GM19468 (cell line): ENCODE data around the gene SUSD1.

Experiments used
- ATAC-seq: cut with Tn5 transposase; IDR thresholded peaks from one replicate; pipeline ENCODE4 v1.9.1; 2021; ENCODE audit warnings: mild to moderate bottlenecking, moderate library complexity, moderate number of reproducible peaks; ENCODE audit not compliant: unreplicated experiment; ENCODE audit errors: extremely low read depth

SUSD1 gene

DNA sequence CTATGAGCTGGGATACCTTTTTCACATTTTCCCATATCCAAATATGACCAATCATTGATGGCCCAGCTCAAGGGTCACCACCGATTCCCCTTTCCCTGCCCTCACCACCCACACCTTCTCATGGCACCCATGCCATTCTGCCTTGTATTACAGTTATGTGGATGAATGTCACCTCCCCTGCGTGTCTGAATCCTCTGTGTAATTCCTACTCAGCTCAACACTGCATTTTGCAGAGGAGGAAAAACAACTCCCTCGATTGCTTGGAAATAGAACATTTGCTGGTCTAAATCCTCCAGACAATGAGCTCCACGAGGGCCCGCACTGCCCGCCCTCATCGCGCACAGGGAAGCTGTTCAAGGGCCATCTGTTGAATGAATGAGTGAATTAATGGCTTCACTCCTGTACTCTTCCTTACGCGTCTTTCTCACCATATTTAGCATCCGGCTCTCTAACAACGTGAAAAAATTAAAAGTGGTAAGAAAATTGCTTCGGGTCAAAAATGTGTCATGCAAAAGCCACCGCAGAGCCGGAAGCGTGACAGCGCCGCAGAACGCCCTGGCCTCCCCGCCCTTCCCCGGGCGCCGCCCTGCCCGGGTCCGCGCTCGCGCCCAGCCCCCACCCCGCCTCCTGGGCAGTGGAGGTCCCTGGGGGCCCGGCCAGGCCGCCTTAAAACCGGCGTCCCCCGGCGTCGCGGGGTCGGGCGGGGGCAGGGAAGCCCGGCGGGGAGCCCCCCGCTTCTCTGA is 704 bp downstream of the SUSD1 start:
- ATAC-seq = peak; percentile 69

DNA sequence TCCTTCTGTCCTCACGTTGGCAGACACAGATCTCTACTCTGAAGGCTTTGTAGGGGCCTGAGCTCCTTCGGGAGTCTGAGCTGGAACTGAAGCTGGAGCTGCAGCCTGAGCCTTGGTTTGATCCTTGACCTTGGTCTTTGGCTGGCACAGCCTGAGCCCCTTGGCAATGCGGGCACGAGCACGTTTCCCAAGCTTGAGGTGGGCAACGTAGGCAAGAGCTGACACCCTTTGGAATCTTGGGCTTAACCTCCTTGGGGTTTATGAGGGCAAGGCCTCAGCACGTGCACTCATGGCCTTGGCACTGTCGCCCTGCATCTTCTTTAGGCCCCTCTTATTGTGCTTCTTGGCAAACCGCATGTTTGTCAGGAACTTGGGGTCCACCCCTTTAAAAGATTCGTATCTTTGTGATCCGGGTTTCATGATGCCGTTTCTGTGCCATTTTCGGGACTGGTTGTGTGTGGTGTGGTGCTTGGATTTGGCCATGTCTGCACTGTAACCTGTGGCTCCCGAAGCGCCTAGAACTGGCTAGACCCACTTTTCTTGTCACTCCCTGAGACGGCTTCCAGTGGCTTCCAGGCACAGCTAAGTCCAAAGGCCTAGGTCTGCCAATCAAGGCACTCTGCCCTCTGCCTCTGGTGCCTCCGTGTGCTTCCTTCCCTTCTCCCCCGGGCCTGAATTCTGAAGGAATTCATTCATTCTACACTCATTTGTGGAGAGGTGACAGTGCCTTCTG is 1.4 kb downstream of the SUSD1 start:
- no peak for ATAC-seq

DNA sequence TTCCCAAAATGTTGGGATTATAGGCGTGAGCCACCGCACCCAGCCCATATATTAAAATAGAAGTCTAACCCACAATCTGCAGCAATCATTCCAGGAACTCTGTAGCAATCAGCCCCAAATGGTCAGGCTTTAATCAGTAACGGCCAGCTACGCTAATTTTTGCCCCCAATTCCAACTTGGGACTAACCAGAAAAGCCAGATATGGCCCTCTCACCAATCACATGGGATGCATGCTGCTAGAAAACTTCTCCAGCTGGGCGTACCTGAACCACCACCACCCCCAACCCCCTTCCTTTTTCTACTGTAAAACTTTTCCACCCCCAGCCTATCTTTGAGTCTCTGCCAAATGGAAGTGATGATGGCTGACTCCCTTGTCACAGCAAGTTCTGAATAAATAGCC is 4.1 kb downstream of the SUSD1 start:
- ATAC-seq = no peak

DNA sequence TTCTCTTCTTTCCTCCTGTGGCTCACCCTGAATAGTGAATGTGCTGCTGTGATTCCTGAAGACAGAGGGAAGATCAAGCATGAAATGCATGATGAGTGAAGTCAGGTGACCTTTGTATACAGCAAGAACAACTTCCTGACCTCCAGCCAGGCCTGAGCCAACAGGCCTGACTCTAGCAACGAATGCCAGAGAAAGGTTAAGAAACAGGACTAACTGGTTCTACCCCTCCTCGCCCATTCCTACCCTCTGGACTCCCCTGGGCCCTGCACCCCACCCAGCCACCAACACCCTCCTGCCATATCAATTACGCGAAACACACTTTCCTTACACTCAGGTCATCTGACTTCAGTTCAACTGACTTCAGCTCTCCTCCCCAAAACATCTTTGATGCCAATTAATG is 4.9 kb downstream of the SUSD1 start:
- no peak for ATAC-seq

DNA sequence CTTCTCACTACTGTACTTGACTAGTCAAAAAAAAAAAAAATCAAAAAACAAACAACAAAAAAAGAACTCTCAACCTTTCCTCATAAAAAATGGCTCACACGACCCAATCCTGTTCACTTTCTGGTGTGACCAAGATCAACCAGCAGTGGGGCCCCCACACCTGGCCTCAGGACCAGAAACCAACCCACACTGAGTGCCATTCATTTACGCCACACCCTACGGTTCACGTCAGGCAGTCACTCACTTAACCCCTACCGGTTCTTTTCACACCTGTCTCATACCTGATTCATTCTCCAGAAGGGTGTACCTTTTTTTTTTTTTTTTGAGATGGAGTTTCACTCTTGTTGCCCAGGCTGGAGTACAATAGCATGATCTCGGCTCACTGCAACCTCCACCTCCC is 5.7 kb downstream of the SUSD1 start:
- ATAC-seq = no peak

DNA sequence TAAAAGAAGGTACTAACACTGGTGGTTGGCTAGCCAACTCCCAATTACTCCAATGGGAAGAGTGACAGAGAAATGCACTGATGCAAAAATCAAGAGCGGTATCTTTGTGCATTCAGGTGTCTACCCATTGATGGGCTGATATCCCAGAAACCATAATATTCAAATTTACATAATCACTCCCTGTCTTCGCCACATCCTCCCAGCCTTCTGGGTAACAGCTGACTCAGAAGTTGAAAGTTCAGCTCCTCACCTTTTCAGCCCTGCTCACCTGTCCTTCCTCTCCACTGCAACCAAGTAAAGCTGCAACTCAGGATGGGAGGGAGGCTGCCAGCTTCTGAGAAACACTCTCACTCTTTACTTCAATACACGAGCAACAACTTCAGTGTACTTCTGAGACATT is 6.9 kb downstream of the SUSD1 start:
- no peak for ATAC-seq

DNA sequence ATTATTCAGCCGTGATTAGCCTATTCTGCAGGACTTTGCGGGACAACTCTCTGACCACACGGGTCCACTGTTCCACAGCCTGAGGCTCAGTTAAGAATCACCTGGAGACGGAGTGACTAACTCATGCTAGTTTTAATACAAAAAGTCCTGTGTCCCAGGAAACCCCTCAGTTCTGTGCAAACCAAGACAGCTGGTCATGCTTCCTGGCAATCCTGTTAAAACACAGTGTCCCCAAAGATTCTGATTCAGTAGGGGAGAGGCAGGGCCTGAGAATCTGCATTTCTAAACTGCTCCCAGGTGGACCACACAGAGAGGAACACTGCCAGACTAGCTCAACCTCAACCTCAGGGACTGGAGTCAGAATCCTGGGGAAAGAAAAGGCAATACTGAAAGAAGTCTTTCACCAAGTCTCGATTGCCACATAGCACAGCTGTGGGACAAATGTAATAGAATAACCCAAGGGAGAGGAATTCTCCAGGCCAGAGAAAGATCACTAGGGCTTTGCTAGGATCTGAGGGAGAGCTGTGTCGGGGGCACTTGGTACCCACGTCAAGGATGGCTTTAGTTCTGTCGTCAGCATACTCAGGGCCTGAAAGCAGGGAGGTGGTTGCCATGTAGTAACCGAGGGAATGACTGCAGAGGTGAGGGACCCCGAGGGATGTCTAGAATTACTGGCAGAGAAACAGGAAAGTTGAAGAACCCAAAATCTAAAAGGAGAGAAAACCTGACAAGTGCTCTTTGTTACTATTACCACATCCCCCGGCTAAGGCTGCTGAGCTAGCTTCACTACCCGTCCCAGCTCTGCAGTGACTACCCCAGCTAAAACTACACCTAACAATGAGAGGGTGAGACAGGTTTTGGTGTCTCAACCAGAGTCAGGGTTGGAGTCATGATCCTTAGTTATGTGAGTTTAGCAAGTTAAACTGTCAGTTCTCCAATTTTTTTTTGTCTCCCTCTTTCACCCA is 8.6 kb downstream of the SUSD1 start:
- ATAC-seq = no peak

DNA sequence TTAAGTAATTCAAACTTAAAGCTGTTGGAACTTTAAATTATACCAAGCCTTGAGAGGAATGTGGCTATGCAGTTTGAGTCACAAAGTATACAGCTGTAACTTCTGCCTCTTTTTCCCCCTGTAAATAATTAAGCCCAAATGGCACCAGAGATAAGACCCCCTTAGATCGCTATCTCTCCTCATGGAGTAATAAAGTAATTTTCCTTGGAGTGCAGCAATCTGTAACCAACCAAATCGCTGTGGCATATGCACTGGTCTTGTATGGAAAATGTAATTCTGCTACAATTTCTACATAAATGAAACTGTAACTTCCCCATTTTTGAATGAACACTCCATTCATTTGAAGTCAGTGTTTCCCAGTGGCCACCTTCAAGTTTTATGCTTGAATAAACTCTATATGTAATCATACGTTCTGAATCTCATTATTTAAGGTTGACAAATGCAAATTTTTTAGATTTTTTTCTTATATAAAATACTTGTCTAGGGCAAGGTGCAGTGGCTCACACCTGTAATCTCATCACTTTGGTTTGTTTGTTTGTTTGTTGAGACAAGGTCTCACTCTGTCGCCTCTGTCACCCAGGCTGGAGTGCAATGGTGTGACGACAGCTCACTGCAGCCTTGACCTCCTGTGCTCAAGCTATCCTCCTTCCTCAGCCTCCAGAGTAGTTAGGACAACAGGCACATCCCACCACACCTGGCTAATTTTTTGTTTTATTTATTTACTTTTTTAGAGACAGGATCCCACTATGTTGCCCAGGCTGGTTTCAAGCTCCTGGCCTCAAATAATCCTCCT is 12.3 kb downstream of the SUSD1 start:
- ATAC-seq = no peak

DNA sequence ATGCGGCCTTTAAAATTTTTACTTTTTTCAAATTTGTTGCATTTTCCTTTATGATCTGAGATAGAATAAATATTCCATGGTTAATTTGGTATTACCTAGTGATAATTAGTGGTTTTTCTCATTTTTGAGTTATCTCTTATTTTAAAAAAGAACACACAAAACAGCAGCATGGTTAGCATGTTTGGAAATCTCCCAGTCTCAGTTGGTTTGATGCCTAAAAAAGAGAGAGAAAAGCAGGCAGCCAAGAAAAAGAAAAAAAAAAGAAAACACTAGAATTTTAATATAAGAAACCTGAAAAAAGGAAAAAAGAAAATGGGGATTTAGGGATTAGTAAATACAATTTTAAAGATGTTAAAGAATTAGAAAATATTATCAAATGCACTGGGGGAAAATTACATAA is 15.3 kb downstream of the SUSD1 start:
- no peak for ATAC-seq

DNA sequence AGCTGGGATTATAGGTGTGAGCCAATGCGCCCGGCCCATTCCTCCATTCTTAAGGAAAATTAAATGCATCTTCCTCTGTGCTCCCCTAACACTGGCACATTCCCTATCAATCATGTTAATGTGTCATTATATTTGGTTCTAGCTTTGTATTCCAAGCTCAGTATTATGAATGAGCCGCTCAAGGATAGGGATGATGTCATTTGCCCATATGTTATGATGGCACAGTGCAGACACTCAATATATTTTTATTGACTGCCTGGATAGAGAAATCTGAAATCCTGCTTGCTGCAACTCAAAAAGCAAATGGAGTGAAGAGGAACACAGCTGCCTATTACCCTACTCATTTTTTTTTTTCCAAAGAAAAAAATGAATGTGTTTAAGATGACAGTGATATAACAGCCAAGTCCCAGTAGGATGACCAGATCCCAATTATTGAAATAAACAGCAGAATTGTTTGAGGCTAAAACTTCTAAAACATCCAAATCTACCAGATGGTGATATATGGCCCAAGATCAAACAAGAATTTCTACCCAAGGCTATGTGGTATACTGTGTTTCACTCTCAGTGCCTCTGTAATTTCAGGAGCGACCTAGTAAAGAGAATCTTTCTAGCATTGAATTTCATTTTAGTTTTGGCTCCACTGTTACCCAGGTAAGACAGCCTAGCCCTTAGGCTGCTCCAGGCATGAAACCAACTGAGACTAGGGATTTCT is 16.3 kb downstream of the SUSD1 start:
- ATAC-seq = no peak

DNA sequence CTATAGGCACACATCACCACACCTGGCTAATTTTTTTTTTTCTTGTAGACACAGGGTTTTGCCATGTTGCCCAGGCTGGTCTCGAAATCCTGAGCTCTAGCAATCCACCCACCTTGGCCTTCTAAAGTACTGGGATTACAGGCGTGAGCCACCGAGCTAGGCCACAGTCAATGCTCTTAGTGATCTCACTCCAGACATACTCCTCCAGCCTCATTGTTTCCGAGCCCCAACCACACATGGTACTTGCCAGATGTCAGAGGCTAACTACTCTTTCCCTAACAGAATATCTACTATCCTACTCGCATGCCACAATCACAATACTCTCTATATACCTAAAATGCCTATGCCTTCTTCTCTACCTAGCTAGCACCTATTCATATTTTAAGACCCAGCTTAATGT is 17.1 kb downstream of the SUSD1 start:
- no peak for ATAC-seq

DNA sequence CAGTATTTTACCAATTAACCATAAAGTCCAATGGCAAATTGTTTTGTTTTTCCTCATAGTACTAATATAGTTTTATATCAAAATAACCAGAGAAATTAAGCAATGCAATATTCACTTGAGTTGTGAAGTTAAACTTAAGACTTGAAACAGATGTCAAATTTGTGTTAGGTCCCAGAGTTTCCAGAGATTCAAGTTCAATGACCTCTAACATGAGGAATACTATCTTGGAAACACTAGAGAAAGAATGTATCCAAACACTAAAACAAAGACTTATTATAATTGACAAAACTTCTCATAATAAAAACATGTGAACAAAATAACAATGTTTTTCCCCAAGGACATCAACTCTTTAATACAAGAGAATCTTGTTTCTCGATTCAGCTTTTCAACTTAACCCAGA is 18.0 kb downstream of the SUSD1 start:
- ATAC-seq = no peak

DNA sequence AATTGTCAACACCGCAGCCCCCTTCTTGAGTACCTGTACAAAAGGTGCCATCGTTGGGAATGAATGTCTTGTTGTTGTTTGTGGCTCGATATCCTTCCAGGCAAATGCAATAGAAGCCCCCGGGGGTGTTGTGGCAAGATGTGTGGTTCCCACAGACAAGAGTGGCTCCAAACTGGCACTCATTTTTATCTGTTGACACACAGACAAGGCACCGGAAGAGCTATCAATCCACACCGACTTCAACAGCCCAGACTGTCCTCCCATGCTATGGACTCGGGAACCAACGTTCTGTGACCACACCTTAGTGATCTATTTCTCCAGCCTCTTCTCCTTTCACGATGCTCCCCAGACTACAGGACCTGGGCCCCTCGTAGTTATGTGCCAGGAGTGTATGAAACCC is 25.9 kb downstream of the SUSD1 start:
- ATAC-seq = no peak

DNA sequence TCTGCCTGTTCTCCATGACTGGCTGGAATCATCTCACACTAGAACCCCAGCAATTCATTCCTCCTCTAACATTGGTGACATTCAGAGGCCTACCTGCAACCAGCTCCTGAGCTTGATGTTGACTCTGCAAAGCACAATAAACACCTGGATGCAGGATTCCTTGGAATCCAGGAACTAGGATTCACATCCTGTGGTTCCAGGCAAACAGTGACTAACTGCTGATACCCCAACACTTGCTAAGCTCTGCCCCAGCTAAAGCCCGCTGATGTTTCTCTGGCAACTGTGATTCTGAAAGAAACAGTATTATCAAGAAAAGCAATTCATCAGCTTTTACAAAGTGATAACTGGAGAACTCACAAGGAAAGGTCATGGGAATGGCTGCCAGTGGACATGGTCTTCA is 29.2 kb downstream of the SUSD1 start:
- ATAC-seq = no peak

DNA sequence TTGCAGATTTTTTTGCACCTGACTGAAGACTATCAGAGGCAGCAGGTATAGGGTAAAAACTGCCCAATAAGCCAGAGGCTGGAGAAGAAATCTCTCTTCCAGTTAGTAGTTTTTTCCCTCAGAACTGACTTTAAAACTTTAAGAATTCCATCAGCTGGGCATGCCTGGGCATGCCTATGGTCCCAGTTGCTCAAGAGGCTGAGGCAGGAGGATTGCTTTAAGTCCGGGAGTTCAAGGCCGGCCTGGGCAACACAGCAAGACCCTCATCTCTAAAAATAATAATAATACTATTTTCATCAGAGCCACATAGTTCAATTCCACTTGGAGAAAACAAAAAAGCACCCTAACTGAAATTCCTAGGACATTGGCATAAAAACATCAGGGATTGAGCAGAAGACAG is 30.3 kb downstream of the SUSD1 start:
- ATAC-seq = no peak

DNA sequence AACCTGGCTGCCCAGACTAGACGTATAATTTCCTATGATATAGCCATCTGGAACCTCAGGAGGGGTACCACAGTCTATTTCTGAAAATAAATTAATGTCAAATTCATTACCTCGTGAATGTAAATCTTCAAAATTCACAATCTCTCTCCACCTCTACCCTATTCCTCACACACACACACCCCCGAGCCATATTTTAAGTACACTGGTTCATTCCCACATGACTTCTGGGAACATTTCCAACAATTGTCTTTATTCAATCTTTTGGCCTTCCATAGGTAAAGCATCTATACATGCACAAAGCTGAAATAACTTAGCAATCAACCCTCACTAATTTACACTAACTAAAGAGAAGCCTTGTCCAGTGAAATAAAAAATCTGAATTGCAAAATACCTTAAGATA is 32.7 kb downstream of the SUSD1 start:
- no peak for ATAC-seq

DNA sequence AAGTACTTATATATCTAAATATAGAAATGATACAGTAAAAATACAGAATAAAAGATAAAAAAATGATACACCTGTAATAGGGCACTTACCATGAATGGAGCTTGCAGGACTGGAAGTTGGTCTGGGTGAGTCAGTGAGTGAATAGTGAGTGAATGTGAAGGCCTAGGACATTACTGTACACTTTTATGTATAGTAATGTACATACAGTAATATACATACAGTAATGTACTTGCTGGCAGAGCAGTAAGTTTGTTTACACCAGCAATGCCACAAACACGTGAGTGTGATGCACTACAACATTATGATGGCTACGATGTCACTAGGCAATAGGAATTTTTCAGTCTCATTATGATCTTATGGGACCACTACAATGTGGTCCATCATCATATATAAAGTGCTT is 34.2 kb downstream of the SUSD1 start:
- ATAC-seq = no peak

DNA sequence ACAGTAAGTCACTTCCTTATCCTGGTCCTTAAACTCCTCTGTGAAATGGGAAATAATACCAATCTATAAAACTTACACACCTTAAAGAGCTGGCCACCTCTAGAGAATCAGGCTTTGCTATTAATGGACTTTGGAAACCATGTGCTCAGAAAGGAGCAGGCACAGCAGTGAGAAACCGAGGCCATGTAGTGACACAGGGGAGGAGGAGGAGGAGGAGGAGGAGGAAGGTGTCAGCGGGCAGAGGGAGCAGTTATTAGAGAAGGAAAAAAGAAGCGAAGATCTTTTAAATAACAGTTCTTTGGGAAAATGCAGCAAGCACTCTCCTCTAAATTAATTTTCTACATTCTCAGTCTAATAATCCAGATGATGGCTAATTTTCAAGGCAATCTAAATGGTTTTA is 38.0 kb downstream of the SUSD1 start:
- no peak for ATAC-seq

DNA sequence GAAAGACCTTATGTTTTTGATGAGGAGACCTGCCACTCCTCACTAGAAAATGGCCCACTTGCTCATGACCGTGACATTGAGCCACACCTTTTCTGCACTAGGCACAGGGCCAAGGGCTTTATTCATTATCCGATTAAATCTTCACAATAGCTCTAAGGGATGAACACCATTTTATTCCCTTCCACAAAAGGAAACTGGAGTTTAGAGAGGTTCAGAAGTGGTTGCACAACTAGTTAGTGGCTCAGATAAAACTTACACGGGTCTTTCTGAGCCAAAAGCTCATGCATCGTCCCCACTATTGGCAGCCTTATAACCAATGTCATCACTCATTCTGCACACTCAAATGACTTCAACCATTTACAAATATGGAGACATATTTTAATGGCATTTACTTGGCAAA is 39.4 kb downstream of the SUSD1 start:
- no peak for ATAC-seq
